ENCODE results near the gene CASP12.

Gene CASP12

DNA sequence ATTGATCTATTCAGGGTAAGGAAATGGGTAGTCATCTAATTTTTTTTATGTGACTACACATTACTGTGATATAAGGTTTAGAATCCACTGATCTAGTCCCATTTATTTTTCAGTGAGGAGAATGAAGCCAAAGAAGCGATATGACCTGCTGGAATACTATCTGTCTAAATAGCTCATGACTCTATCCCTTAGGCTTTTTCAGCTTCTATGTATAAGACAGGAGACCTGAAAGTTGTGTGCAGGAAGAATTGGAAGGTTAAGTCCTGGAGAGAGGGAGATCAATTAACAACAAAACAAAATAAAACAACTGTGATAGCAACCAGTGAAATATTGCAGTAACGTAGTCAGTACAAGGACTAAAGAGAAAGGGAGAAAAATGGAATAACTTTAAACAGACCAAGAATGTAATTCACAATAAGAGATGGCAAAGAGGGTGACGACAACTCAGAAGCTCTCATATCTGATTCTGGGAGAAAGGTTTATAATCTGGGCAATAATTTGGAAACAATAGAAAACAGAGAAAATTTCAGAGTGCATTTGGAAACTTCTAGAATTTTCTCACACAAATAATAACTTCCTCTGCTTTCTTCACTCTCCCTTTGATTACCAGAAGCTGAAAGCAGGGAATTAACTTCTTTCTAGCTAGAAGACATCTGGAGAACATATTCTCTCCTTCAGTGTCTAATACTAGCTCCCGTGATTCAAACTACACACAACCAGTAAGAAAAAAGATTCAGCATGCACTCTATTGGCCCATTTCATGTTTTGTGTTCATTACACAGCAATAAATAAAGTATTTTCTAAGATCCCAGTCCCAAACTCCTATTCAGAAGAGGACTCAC, 19.2 kb upstream of the CASP12 start:
- H3K27me3 ChIP-seq (ENCODE audit: control insufficient read depth, insufficient read depth, low read length) = no peaks in the 10 kb centered on the region
- peak overlapping the region; percentile 50 for H3K27ac ChIP-seq
- H3K9me3 ChIP-seq (ENCODE audit: control insufficient read depth, low read length) = no peaks in the 10 kb centered on the region
- no peaks in the 10 kb centered on the region for H3K79me2 ChIP-seq
- no peaks in the 10 kb centered on the region for H3K36me3 ChIP-seq (ENCODE audit: control insufficient read depth, insufficient read depth, low read length)
- H3K4me3 ChIP-seq (ENCODE audit: low read depth, low read length) = peak overlapping the region; percentile 43
- H2AFZ ChIP-seq = peak overlapping the region; percentile 25
- H3K9ac ChIP-seq = no peak overlapping the region
- no peaks in the 10 kb centered on the region for H3K4me1 ChIP-seq
- TF ChIP-seq, protein P1, sequence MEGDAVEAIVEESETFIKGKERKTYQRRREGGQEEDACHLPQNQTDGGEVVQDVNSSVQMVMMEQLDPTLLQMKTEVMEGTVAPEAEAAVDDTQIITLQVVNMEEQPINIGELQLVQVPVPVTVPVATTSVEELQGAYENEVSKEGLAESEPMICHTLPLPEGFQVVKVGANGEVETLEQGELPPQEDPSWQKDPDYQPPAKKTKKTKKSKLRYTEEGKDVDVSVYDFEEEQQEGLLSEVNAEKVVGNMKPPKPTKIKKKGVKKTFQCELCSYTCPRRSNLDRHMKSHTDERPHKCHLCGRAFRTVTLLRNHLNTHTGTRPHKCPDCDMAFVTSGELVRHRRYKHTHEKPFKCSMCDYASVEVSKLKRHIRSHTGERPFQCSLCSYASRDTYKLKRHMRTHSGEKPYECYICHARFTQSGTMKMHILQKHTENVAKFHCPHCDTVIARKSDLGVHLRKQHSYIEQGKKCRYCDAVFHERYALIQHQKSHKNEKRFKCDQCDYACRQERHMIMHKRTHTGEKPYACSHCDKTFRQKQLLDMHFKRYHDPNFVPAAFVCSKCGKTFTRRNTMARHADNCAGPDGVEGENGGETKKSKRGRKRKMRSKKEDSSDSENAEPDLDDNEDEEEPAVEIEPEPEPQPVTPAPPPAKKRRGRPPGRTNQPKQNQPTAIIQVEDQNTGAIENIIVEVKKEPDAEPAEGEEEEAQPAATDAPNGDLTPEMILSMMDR (IDR thresholded peaks at IDR 0.05) = no peak
- H3K4me2 ChIP-seq (ENCODE audit: low read length) = peak overlapping the region; percentile 17

DNA sequence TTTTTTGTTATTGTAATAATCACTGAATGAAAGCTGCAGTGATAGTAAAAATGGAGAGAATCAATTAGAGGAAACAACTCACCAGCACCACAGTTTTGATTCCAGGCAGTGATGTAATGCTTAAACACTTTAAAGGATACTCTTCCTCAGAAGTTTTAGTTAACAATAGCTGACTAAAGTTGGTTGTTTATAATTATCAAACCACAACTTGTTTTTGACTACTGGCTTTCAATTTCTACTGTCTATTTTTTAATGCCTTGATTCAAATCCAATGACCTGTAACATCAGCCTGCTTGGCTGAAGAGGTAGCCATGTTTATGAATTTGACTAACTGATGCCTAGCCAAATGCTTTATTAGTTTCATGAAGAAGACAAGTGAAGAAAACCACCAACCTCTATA, 18.2 kb upstream of the CASP12 start:
- no peak overlapping the region for H3K9ac ChIP-seq
- no peaks in the 10 kb centered on the region for H3K4me1 ChIP-seq
- no peaks in the 10 kb centered on the region for H3K9me3 ChIP-seq (ENCODE audit: control insufficient read depth, low read length)
- no peaks in the 10 kb centered on the region for H3K36me3 ChIP-seq (ENCODE audit: control insufficient read depth, insufficient read depth, low read length)
- no peak overlapping the region for H2AFZ ChIP-seq
- H3K27me3 ChIP-seq (ENCODE audit: control insufficient read depth, insufficient read depth, low read length) = no peaks in the 10 kb centered on the region
- no peaks in the 10 kb centered on the region for H3K79me2 ChIP-seq
- H3K27ac ChIP-seq = no peak overlapping the region
- no peak overlapping the region for H3K4me3 ChIP-seq (ENCODE audit: low read depth, low read length)
- TF ChIP-seq, protein P1 (IDR thresholded peaks at IDR 0.05) = no peak
- H3K4me2 ChIP-seq (ENCODE audit: low read length) = peak overlapping the region; percentile 14

DNA sequence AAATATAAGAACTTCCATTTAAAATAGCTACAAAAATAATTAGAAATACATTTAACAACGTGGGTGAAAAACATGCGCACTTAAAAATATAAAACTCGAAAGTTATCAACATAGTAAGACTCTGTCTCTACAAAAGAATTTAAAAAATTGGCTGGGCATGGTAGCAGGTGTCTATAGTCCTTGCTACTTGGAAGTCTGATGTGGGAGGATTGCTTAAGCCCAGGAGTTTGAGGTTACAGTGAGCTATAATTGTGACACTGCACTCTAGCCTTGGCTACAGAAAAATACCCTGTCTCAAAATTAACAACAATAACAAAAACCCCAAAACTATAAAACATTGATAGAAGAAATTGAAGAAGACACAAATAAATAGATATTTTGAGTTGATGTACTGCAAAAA, 13.8 kb upstream of the CASP12 start:
- Histone ChIP-seq H3K27ac (no peak overlapping the region), H3K79me2 (no peaks in the 10 kb centered on the region), H2AFZ (no peak overlapping the region), H3K4me2 (ENCODE audit: low read length) (no peak overlapping the region), H3K27me3 (ENCODE audit: control insufficient read depth, insufficient read depth, low read length) (no peaks in the 10 kb centered on the region), H3K9ac (no peak overlapping the region), H3K36me3 (ENCODE audit: control insufficient read depth, insufficient read depth, low read length) (no peaks in the 10 kb centered on the region), H3K9me3 (ENCODE audit: control insufficient read depth, low read length) (no peaks in the 10 kb centered on the region), H3K4me3 (ENCODE audit: low read depth, low read length) (no peak overlapping the region), H3K4me1 (no peaks in the 10 kb centered on the region)
- TF ChIP-seq, protein P1 (IDR thresholded peaks at IDR 0.05) = no peak

DNA sequence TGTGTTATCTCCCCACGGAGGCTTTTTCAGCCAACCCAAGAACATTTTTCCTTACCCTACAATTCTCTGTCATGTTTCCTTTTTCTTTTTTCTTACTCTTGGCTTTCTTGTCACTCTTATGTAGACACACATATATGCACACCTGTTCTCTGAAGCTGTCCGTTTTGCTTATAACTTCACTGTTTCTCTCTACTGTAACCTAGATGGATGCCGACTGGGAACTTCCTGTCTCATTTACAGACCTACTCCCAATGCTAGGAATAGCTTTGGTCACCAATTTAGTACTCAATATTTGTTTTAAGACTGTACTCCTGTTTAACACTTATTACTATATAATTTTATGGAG, 9.9 kb upstream of the CASP12 start:
- Histone ChIP-seq H3K4me1 (no peaks in the 10 kb centered on the region), H3K4me3 (ENCODE audit: low read depth, low read length) (no peak overlapping the region), H3K27me3 (ENCODE audit: control insufficient read depth, insufficient read depth, low read length) (no peaks in the 10 kb centered on the region), H3K79me2 (no peaks in the 10 kb centered on the region), H3K4me2 (ENCODE audit: low read length) (no peak overlapping the region), H3K27ac (no peak overlapping the region), H3K9ac (no peak overlapping the region), H2AFZ (no peak overlapping the region), H3K36me3 (ENCODE audit: control insufficient read depth, insufficient read depth, low read length) (no peaks in the 10 kb centered on the region), H3K9me3 (ENCODE audit: control insufficient read depth, low read length) (no peaks in the 10 kb centered on the region)
- TF ChIP-seq, protein P1 (IDR thresholded peaks at IDR 0.05) = no peak

Data from parathyroid adenoma (tissue), 2 donors.